CD14-positive monocyte (primary cell): ENCODE data around the gene EXOC6B. TPM values are rescaled to one million over a fixed set of nuclear protein-coding genes. Genes with fewer than 3 reads are reported as not detected.

ENCODE experiments used
- DNase-seq, 3 donors: peaks; one replicate each; pipeline ENCODE4 v3.0.0-alpha.2; 2011 to 2022
- H2AFZ ChIP-seq: 2 replicates; pipeline ENCODE4 v1.6.0; 2012; ENCODE audit warnings: mild to moderate bottlenecking, low read depth, low read length, inconsistent platforms; ENCODE audit not compliant: insufficient read depth, poor library complexity, severe bottlenecking
- H3K27ac ChIP-seq, 2 donors: 1 replicate in 1 of 2; 2 replicates in 1 of 2; pipeline ENCODE4 v1.5.1; 2012 to 2013; ENCODE audit warnings: low read length in 2 of 2, control low read depth in 1 of 2, inconsistent platforms in 1 of 2, low read depth in 1 of 2, mild to moderate bottlenecking in 1 of 2
- H3K27me3 ChIP-seq, 2 donors: one replicate each; pipeline versions ENCODE4 v1.6.0 to v1.6.1; 2011 to 2013; ENCODE audit warnings: low read length in 2 of 2; ENCODE audit not compliant: control insufficient read depth in 2 of 2, insufficient read depth in 2 of 2
- H3K36me3 ChIP-seq, 2 donors: replicated peaks in 1 of 2; 1 replicate in 1 of 2; 2 replicates in 1 of 2; pipeline versions ENCODE4 v1.5.1 to v1.6.1; 2012 to 2013; ENCODE audit warnings: low read length in 2 of 2, control low read depth in 1 of 2, inconsistent platforms in 1 of 2, mild to moderate bottlenecking in 1 of 2; ENCODE audit not compliant: insufficient read depth in 2 of 2, control insufficient read depth in 1 of 2
- H3K4me1 ChIP-seq, 2 donors: 1 replicate in 1 of 2; 2 replicates in 1 of 2; pipeline versions ENCODE4 v1.5.1 to v1.6.1; 2012 to 2013; ENCODE audit warnings: low read length in 2 of 2, control low read depth in 1 of 2, inconsistent platforms in 1 of 2, mild to moderate bottlenecking in 1 of 2, moderate library complexity in 1 of 2; ENCODE audit not compliant: insufficient read depth in 2 of 2, control insufficient read depth in 1 of 2
- H3K4me2 ChIP-seq: replicated peaks from 2 replicates; pipeline ENCODE3; 2012; ENCODE audit warnings: low read length, moderate library complexity, mild to moderate bottlenecking; ENCODE audit not compliant: poor library complexity, severe bottlenecking; ENCODE audit errors: extremely low read depth
- H3K4me3 ChIP-seq, 3 experiments: fragments of 200-600 bp in 1 of 3; sonication (generic) in 1 of 3; replicated peaks in 1 of 3; 1 replicate in 2 of 3; 2 replicates in 1 of 3; pipeline ENCODE4 v1.5.1; 2011 to 2013; ENCODE audit warnings: low read length in 3 of 3, mild to moderate bottlenecking in 3 of 3, control low read depth in 2 of 3, low read depth in 2 of 3, inconsistent platforms in 1 of 3, moderate library complexity in 1 of 3
- H3K79me2 ChIP-seq: 2 replicates; pipeline ENCODE4 v1.6.0; 2012; ENCODE audit warnings: mild to moderate bottlenecking, control low read depth, inconsistent platforms, low read length, moderate library complexity; ENCODE audit not compliant: insufficient read depth
- H3K9ac ChIP-seq: 2 replicates; pipeline ENCODE4 v1.6.0; 2017; ENCODE audit warnings: low read length, mild to moderate bottlenecking; ENCODE audit not compliant: insufficient read depth, poor library complexity, severe bottlenecking
- H3K9me3 ChIP-seq, 2 donors: replicated peaks in 1 of 2; 1 replicate in 1 of 2; 2 replicates in 1 of 2; pipeline versions ENCODE4 v1.5.1 to v1.6.1; 2012 to 2013; ENCODE audit warnings: low read length in 2 of 2, control low read depth in 1 of 2; ENCODE audit not compliant: control insufficient read depth in 1 of 2, insufficient read depth in 1 of 2
- H4K20me1 ChIP-seq: 2 replicates; pipeline ENCODE4 v1.6.0; 2012; ENCODE audit warnings: mild to moderate bottlenecking, low read length, control low read depth, moderate library complexity; ENCODE audit not compliant: insufficient read depth
- H3K27ac Mint-ChIP-seq, 7 donors: one replicate each; pipeline ENCODE4 v1.8.0; 2020; ENCODE audit warnings: mild to moderate bottlenecking in 7 of 7, mixed read lengths in 7 of 7, moderate library complexity in 6 of 7, inconsistent platforms in 2 of 7
- H3K27me3 Mint-ChIP-seq, 3 donors: one replicate each; pipeline ENCODE4 v1.8.0; 2021 to 2022; ENCODE audit warnings: low read depth in 3 of 3, mild to moderate bottlenecking in 3 of 3, mixed read lengths in 3 of 3, moderate library complexity in 3 of 3, inconsistent platforms in 1 of 3
- H3K36me3 Mint-ChIP-seq, 2 donors: one replicate each; pipeline ENCODE4 v1.8.0; 2020; ENCODE audit warnings: mixed read lengths in 2 of 2, inconsistent platforms in 1 of 2, mild to moderate bottlenecking in 1 of 2
- H3K4me1 Mint-ChIP-seq: one replicate; pipeline ENCODE4 v1.8.0; 2020; ENCODE audit warnings: mild to moderate bottlenecking, mixed read lengths
- H3K4me3 Mint-ChIP-seq, 2 donors: one replicate each; pipeline ENCODE4 v1.8.0; 2020; ENCODE audit warnings: mild to moderate bottlenecking in 2 of 2, mixed read lengths in 2 of 2, moderate library complexity in 1 of 2
- H3K9me3 Mint-ChIP-seq, 7 donors: one replicate each; pipeline ENCODE4 v1.8.0; 2020 to 2022; ENCODE audit warnings: mixed read lengths in 7 of 7, mild to moderate bottlenecking in 6 of 7, moderate library complexity in 6 of 7, inconsistent platforms in 2 of 7
- WGBS: methylation state at CpG from one replicate; pipeline ENCODE4 v1.1.5; 2013; ENCODE audit warnings: missing lambda C conversion rate; ENCODE audit not compliant: insufficient coverage; 5-methylcytosine and 5-hydroxymethylcytosine counted together
- intact Hi-C, 2 donors: fragments of 100-400 bp; cut with micrococcal nuclease; formaldehyde crosslinking; loops; one replicate each; pipeline versions ENCODE4 v1.15.0 to v1.15.1; 2023
- polyA plus RNA-seq, 3 donors: library from polyadenylated mRNA; depleted of rRNA in 1 of 3; unstranded in 2 of 3; stranded (reverse) in 1 of 3; fragments of 300-500 nt in 2 of 3; fragments of >200 nt in 1 of 3; fragmentation: Illumina TruSeq in 2 of 3; gene quantifications; 1 replicate in 2 of 3; 2 replicates in 1 of 3; pipeline ENCODE4 v1.2.3, GENCODE V29; 2012 to 2021
- TF ChIP-seq, protein P1 (sequence below): fragments of 200-600 bp; IDR thresholded peaks from one replicate; pipeline ENCODE4 v1.8.0; 2022; ENCODE audit warnings: antibody characterized with exemption, mild to moderate bottlenecking

The EXOC6B gene
- polyA plus RNA-seq, 3 donors: 1.8 to 2.8 (median 2.1) TPM

DNA sequence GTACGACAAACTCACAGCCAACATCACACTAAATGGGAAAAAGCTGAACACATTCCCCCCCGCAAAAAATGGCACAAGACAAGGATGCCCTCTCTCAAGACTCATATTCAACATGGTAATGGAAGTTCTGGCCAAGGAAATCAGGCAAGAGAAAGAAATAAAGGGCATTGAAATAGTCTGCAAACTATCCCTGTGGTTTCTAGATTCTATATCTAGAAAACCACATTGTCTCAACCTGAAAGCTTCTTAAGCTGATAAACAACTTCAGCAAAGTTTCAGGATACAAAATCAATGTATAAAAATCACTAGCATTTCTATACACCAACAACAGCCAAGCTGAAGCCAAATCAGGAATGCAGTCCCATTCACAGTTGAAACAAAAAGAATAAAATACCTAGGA, 383.6 kb downstream of the EXOC6B start:
- Histone ChIP-seq H3K27me3 (no peaks in the 10 kb centered on the region), H3K4me2 (no peak overlapping the region), H3K27ac (no peak overlapping the region), H4K20me1 (no peaks in the 10 kb centered on the region), H3K9me3 (peaks cover 16 to 19% of the 10 kb centered on the region in 2 donors), H2AFZ (no peak overlapping the region), H3K36me3 (no peaks in the 10 kb centered on the region), H3K4me1 (no peaks in the 10 kb centered on the region), H3K9ac (no peak overlapping the region), H3K4me3 (no peak overlapping the region), H3K79me2 (no peaks in the 10 kb centered on the region)
- Mint-ChIP-seq H3K27ac (no peak overlapping the region), H3K36me3 (no peaks in the 10 kb centered on the region), H3K4me3 (no peak overlapping the region), H3K4me1 (no peaks in the 10 kb centered on the region), H3K27me3 (peaks cover 0 to 3% (median 2%) of the 10 kb centered on the region in 3 donors), H3K9me3 (peaks cover 8 to 42% (median 25%) of the 10 kb centered on the region in 7 donors)
- intact Hi-C loops: no loop called here
- no peak for DNase-seq
- WGBS: no CpG with 5 or more reads among the region's 2 CpGs
- TF ChIP-seq, protein P1, sequence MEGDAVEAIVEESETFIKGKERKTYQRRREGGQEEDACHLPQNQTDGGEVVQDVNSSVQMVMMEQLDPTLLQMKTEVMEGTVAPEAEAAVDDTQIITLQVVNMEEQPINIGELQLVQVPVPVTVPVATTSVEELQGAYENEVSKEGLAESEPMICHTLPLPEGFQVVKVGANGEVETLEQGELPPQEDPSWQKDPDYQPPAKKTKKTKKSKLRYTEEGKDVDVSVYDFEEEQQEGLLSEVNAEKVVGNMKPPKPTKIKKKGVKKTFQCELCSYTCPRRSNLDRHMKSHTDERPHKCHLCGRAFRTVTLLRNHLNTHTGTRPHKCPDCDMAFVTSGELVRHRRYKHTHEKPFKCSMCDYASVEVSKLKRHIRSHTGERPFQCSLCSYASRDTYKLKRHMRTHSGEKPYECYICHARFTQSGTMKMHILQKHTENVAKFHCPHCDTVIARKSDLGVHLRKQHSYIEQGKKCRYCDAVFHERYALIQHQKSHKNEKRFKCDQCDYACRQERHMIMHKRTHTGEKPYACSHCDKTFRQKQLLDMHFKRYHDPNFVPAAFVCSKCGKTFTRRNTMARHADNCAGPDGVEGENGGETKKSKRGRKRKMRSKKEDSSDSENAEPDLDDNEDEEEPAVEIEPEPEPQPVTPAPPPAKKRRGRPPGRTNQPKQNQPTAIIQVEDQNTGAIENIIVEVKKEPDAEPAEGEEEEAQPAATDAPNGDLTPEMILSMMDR: no peak

DNA sequence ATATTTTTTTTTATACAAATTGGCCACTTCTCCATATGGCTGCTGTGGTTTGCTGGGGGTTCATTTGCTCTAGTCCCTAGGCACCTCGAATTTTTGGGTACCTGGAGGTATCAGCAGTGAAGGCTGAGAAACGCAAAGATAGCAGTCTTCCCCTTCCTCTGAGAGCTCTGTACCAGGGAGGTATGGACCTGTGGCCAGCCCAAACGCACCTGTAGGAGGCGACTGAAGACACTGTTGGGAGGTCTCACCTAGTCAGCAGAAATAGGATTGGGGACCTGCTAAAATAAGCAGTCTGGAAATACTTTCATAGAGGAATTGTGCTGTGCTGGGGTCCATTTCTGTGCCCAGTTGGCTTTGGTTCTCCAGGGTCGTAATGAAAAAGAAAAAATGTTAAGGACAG, 385.9 kb downstream of the EXOC6B start:
- peaks cover 0 to 3% (median 0%) of the 10 kb centered on the region in 3 donors for H3K27me3 Mint-ChIP-seq
- H3K27me3 ChIP-seq: no peaks in the 10 kb centered on the region
- intact Hi-C loops: no loop called here
- H3K36me3 Mint-ChIP-seq: no peaks in the 10 kb centered on the region
- no peak overlapping the region for H3K27ac Mint-ChIP-seq
- H4K20me1 ChIP-seq: no peaks in the 10 kb centered on the region
- H2AFZ ChIP-seq: no peak overlapping the region
- H3K4me3 ChIP-seq: no peak overlapping the region
- TF ChIP-seq, protein P1: no peak
- DNase-seq: no peak
- H3K27ac ChIP-seq: no peak overlapping the region
- H3K4me3 Mint-ChIP-seq: no peak overlapping the region
- no peaks in the 10 kb centered on the region for H3K36me3 ChIP-seq
- H3K4me1 Mint-ChIP-seq: no peaks in the 10 kb centered on the region
- H3K4me1 ChIP-seq: no peaks in the 10 kb centered on the region
- 85% methylated on average over 4 of the region's 5 CpGs for WGBS
- no peak overlapping the region for H3K9ac ChIP-seq
- no peaks in the 10 kb centered on the region for H3K79me2 ChIP-seq
- H3K9me3 ChIP-seq: peaks cover 19 to 23% of the 10 kb centered on the region in 2 donors
- H3K9me3 Mint-ChIP-seq: peaks cover 16 to 44% (median 26%) of the 10 kb centered on the region in 7 donors
- no peak overlapping the region for H3K4me2 ChIP-seq
